Smooth muscle cell (in vitro differentiated cells): Measurements from ENCODE around the gene FOXF1. TPM values are rescaled to one million over a fixed set of nuclear protein-coding genes. Genes with fewer than 3 reads are reported as not detected.

Experiments used
- DNase-seq: peaks from one replicate; lab custom pipeline; 2025; ENCODE audit not compliant: unreplicated experiment; lab: John Stamatoyannopoulos, UW
- H2AFZ ChIP-seq: fragments of 200-600 bp; sonication (generic); 2 replicates; pipeline ENCODE4 v1.6.0; 2016; ENCODE audit warnings: antibody characterized with exemption, low read depth, mild to moderate bottlenecking
- H3F3A ChIP-seq: fragments of 200-600 bp; sonication (generic); 2 replicates; pipeline ENCODE4 v1.6.0; 2017; ENCODE audit warnings: antibody characterized with exemption, low read depth
- H3K27ac ChIP-seq: fragments of 200-600 bp; sonication (generic); 2 replicates; pipeline ENCODE4 v1.5.1; 2016; ENCODE audit warnings: low read depth, mild to moderate bottlenecking
- H3K27me3 ChIP-seq: fragments of 200-600 bp; sonication (generic); 2 replicates; pipeline ENCODE4 v1.6.1; 2016; ENCODE audit warnings: low read depth, mild to moderate bottlenecking
- H3K36me3 ChIP-seq: fragments of 200-600 bp; sonication (generic); 2 replicates; pipeline ENCODE4 v1.5.1; 2016; ENCODE audit warnings: low read depth
- H3K4me1 ChIP-seq: fragments of 200-600 bp; sonication (generic); 2 replicates; pipeline ENCODE4 v1.5.1; 2016; ENCODE audit warnings: low read depth
- H3K4me2 ChIP-seq: fragments of 200-600 bp; sonication (generic); 2 replicates; pipeline ENCODE4 v1.6.0; 2016; ENCODE audit warnings: mild to moderate bottlenecking
- H3K4me3 ChIP-seq: fragments of 200-600 bp; sonication (generic); 2 replicates; pipeline ENCODE4 v1.5.1; 2016; ENCODE audit warnings: mild to moderate bottlenecking
- H3K79me2 ChIP-seq: fragments of 200-600 bp; sonication (generic); 2 replicates; pipeline ENCODE4 v1.6.0; 2016; ENCODE audit warnings: low read depth, mild to moderate bottlenecking
- H3K9ac ChIP-seq: fragments of 200-600 bp; sonication (generic); 2 replicates; pipeline ENCODE4 v1.6.0; 2016; ENCODE audit warnings: low read depth
- H3K9me3 ChIP-seq: fragments of 200-600 bp; sonication (generic); replicated peaks from 2 replicates; pipeline ENCODE4 v1.5.1; 2016; ENCODE audit warnings: low read depth
- H4K20me1 ChIP-seq: fragments of 200-600 bp; sonication (generic); 2 replicates; pipeline ENCODE4 v1.6.0; 2016; ENCODE audit warnings: low read depth
- CTCF ChIP-seq: fragments of 200-600 bp; sonication (generic); IDR thresholded peaks from 2 replicates; pipeline ENCODE4 v1.5.1; 2017; ENCODE audit warnings: borderline replicate concordance, mild to moderate bottlenecking, antibody characterized with exemption; ENCODE audit not compliant: insufficient read depth, poor library complexity, severe bottlenecking
- WGBS: methylation state at CpG from one replicate; pipeline ENCODE4 v1.1.7; 2016; ENCODE audit warnings: low lambda C conversion rate; 5-methylcytosine and 5-hydroxymethylcytosine counted together
- polyA plus RNA-seq: library from polyadenylated mRNA; unstranded; fragments of >200 nt; fragmentation: Nextera tagmentation; extraction: Ambion mirVana; gene quantifications from 2 replicates; pipeline ENCODE4 v1.2.1, GENCODE V29; 2016
- total RNA-seq: library from RNA; depleted of rRNA; stranded (reverse); fragments of >200 nt; gene quantifications from 2 replicates; pipeline ENCODE4 v1.2.3, GENCODE V29; 2014

FOXF1 gene
- total and polyA plus RNA-seq, 2 experiments from 2014 or later, result 24.7 to 31.5 TPM

- Histone ChIP-seq H3K36me3 (no peaks in the 10 kb centered on the region), H3K9me3 (no peaks in the 10 kb centered on the region), H2AFZ (no peak overlapping the region), H3K4me3 (no peak overlapping the region), H3K4me1 (peaks cover 24% of the 10 kb centered on the region), H3K27me3 (peaks cover 79% of the 10 kb centered on the region), H4K20me1 (no peaks in the 10 kb centered on the region), H3F3A (peaks cover 6% of the 10 kb centered on the region), H3K27ac (no peak overlapping the region), H3K4me2 (no peak overlapping the region), H3K79me2 (no peaks in the 10 kb centered on the region), H3K9ac (no peak overlapping the region)
- no peak for DNase-seq
- WGBS, result 67% methylated on average over 7 of the region's 7 CpGs
- TF ChIP-seq CTCF, result no peak
These were observed 18.7 kb upstream of the FOXF1 start for GRCh38 chr16:86491640-86492023.

GRCh38 chr16:86492267-86492960, 17.9 kb upstream of the FOXF1 start:
- H4K20me1 ChIP-seq, result no peaks in the 10 kb centered on the region
- no peak for DNase-seq
- no peak for TF ChIP-seq CTCF
- WGBS, result 77% methylated on average over 4 of the region's 4 CpGs
- H2AFZ ChIP-seq, result no peak overlapping the region
- H3K4me1 ChIP-seq, result peaks cover 32% of the 10 kb centered on the region
- H3K27me3 ChIP-seq, result peaks cover 82% of the 10 kb centered on the region
- H3F3A ChIP-seq, result peaks cover 6% of the 10 kb centered on the region
- H3K4me2 ChIP-seq, result no peak overlapping the region
- H3K4me3 ChIP-seq, result no peak overlapping the region
- no peaks in the 10 kb centered on the region for H3K79me2 ChIP-seq
- no peak overlapping the region for H3K27ac ChIP-seq
- H3K9ac ChIP-seq, result no peak overlapping the region
- no peaks in the 10 kb centered on the region for H3K36me3 ChIP-seq
- H3K9me3 ChIP-seq, result no peaks in the 10 kb centered on the region

GRCh38 chr16:86492961-86493629, 17.2 kb upstream of the FOXF1 start:
- Histone ChIP-seq H3K27me3 (peaks cover 83% of the 10 kb centered on the region), H3F3A (peaks cover 6% of the 10 kb centered on the region), H3K4me1 (peaks cover 39% of the 10 kb centered on the region), H3K9me3 (no peaks in the 10 kb centered on the region), H3K9ac (no peak overlapping the region), H3K4me2 (no peak overlapping the region), H3K79me2 (no peaks in the 10 kb centered on the region), H3K4me3 (no peak overlapping the region), H4K20me1 (no peaks in the 10 kb centered on the region), H3K27ac (no peak overlapping the region), H3K36me3 (no peaks in the 10 kb centered on the region), H2AFZ (no peak overlapping the region)
- WGBS, result 85% methylated on average over 9 of the region's 9 CpGs
- no peak for DNase-seq
- TF ChIP-seq CTCF, result no peak
